Measurements from ENCODE around the gene SPTBN4.

GRCh38 chr19:40494191-40494838 is 27.5 kb downstream of the SPTBN4 start:
- TF ChIP-seq, protein P1, sequence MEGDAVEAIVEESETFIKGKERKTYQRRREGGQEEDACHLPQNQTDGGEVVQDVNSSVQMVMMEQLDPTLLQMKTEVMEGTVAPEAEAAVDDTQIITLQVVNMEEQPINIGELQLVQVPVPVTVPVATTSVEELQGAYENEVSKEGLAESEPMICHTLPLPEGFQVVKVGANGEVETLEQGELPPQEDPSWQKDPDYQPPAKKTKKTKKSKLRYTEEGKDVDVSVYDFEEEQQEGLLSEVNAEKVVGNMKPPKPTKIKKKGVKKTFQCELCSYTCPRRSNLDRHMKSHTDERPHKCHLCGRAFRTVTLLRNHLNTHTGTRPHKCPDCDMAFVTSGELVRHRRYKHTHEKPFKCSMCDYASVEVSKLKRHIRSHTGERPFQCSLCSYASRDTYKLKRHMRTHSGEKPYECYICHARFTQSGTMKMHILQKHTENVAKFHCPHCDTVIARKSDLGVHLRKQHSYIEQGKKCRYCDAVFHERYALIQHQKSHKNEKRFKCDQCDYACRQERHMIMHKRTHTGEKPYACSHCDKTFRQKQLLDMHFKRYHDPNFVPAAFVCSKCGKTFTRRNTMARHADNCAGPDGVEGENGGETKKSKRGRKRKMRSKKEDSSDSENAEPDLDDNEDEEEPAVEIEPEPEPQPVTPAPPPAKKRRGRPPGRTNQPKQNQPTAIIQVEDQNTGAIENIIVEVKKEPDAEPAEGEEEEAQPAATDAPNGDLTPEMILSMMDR (IDR thresholded peaks at IDR 0.05): no peak
- no peak for TF ChIP-seq EP300 (IDR thresholded peaks at IDR 0.05)
- TF ChIP-seq POLR2A (IDR thresholded peaks at IDR 0.05): no peak
